ENCODE measurements around the gene ZNF71.

Gene ZNF71

GRCh38 chr19:56594783-56595547, at the start of gene ZNF71:
Gene ZNF71, plus strand, starts transcription at chr19:56595302. Its CDS starts 6,257 bp downstream, at chr19:56601559.
- DNase-seq (ENCODE audit: low spot score) = peak; percentile 97

- DNase-seq (ENCODE audit: low spot score) = no peak
Observed at GRCh38 chr19:56547535-56547934, 47.6 kb upstream of the ZNF71 start.

- DNase-seq (ENCODE audit: low spot score) = no peak
Observed at GRCh38 chr19:56554272-56554869, 40.7 kb upstream of the ZNF71 start.

GRCh38 chr19:56562766-56563165, 32.3 kb upstream of the ZNF71 start:
- DNase-seq (ENCODE audit: low spot score) = no peak

GRCh38 chr19:56566904-56567273, 28.2 kb upstream of the ZNF71 start:
- peak; percentile 36 for DNase-seq (ENCODE audit: low spot score)

- DNase-seq (ENCODE audit: low spot score) = peak; percentile 90
Observed at GRCh38 chr19:56567274-56568120, 27.6 kb upstream of the ZNF71 start, which contains the start of gene ZNF470. Gene ZNF470, plus strand, starts transcription at chr19:56567468. Its CDS starts 2,844 bp downstream, at chr19:56570312.

GRCh38 chr19:56572589-56572988, 22.5 kb upstream of the ZNF71 start:
- DNase-seq (ENCODE audit: low spot score) = no peak

- DNase-seq (ENCODE audit: low spot score) = no peak
Observed at GRCh38 chr19:56573914-56574313, 21.2 kb upstream of the ZNF71 start.

GRCh38 chr19:56577719-56578602, 17.1 kb upstream of the ZNF71 start:
- no peak for DNase-seq (ENCODE audit: low spot score)

- DNase-seq (ENCODE audit: low spot score) = no peak
Observed at GRCh38 chr19:56594446-56594782, 688 bp upstream of the ZNF71 start.

GRCh38 chr19:56595548-56595899, 422 bp downstream of the ZNF71 start:
- DNase-seq (ENCODE audit: low spot score) = no peak

- no peak for DNase-seq (ENCODE audit: low spot score)
Observed at GRCh38 chr19:56596676-56597075, 1.6 kb downstream of the ZNF71 start.

GRCh38 chr19:56597696-56598095, 2.6 kb downstream of the ZNF71 start:
- DNase-seq (ENCODE audit: low spot score) = no peak

- DNase-seq (ENCODE audit: low spot score) = no peak
Observed at GRCh38 chr19:56601375-56601774, 6.3 kb downstream of the ZNF71 start.

GRCh38 chr19:56603829-56604228, 8.7 kb downstream of the ZNF71 start:
- no peak for DNase-seq (ENCODE audit: low spot score)

GRCh38 chr19:56608274-56608964, 13.3 kb downstream of the ZNF71 start:
- DNase-seq (ENCODE audit: low spot score) = no peak

- no peak for DNase-seq (ENCODE audit: low spot score)
Observed at GRCh38 chr19:56611288-56611687, 16.2 kb downstream of the ZNF71 start.

- no peak for DNase-seq (ENCODE audit: low spot score)
Observed at GRCh38 chr19:56612737-56613136, 17.6 kb downstream of the ZNF71 start.

- DNase-seq (ENCODE audit: low spot score) = no peak
Observed at GRCh38 chr19:56613639-56614038, 18.5 kb downstream of the ZNF71 start.

GRCh38 chr19:56617531-56617930, 22.4 kb downstream of the ZNF71 start:
- no peak for DNase-seq (ENCODE audit: low spot score)

- DNase-seq (ENCODE audit: low spot score) = no peak
Observed at GRCh38 chr19:56619121-56619520, 24.0 kb downstream of the ZNF71 start.

Data from hepatic stellate cell (primary cell).